Activated T-cell treated with anti-CD3 and anti-CD28 coated beads, Interleukin-2, amount 50 U/mL, for 4 hours (primary cell): ENCODE results near the gene WBP4. TPM values are rescaled to one million over a fixed set of nuclear protein-coding genes. Genes with fewer than 3 reads are reported as not detected.

Experiments used
- ATAC-seq, 2 donors: fragments of 200-7000 bp; cut with Tn5 transposase; one replicate each; pipeline ENCODE4 v1.10.0; 2021
- DNase-seq: peaks from one replicate; pipeline ENCODE4 v3.0.0-alpha.2; 2020
- H3K27me3 Mint-ChIP-seq: one replicate; pipeline ENCODE4 v1.8.0; 2021; ENCODE audit warnings: low read depth, mixed read lengths
- H3K36me3 Mint-ChIP-seq: one replicate; pipeline ENCODE4 v1.8.0; 2022; ENCODE audit warnings: mixed read lengths; ENCODE audit not compliant: insufficient read depth
- H3K4me1 Mint-ChIP-seq: one replicate; pipeline ENCODE4 v1.8.0; 2021; ENCODE audit warnings: low read depth, mixed read lengths
- H3K4me3 Mint-ChIP-seq: one replicate; pipeline ENCODE4 v1.8.0; 2021; ENCODE audit warnings: mild to moderate bottlenecking, moderate library complexity, mixed read lengths
- H3K9me3 Mint-ChIP-seq: one replicate; pipeline ENCODE4 v1.8.0; 2021; ENCODE audit warnings: mixed read lengths
- total RNA-seq, 3 donors: library from RNA; stranded (reverse); gene quantifications; one replicate each; pipeline ENCODE4 v1.2.1, GENCODE V29; 2021

Gene WBP4
- total RNA-seq, 3 donors from 2014 or later: 8.5 to 17.5 (median 13.9) TPM

DNA sequence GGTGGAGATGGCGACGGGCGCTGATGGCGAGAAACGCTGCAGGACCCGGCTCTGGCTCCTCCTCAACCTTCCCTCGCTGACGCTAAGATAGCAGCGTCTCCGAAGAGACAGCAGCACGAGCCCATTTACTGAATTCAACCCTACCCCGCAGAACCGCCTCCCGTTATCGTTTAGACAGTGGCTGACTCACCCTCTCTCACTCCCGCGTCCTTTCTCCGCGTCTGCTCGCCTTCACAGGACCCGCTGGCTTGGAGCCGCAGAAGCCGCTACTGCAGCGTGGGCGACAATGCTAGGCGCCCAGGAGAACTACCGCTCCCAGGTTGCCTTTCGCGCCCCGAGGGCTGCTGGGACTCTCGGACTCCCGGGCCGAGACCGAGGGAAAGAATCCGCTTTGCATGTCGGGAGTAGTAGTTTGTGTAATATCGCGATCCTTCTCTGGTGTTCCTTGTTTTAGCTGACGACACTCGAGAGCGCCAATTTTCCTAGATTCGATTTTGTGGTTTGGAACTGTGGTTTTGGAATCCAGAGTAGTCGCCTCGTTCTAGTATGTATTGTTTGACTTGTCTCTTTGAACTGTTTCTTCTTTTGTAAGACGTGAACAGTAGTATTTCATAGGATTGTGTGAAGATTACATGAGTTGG lies 71.3 kb downstream of the WBP4 start, which contains the start of gene KBTBD6:
KBTBD6 (minus strand) TSS at position 291 of the 641 bp plus-strand sequence. CDS start 291 bp downstream, outside the sequence.
- Mint-ChIP-seq H3K27me3 (no peaks in the 10 kb centered on the region), H3K9me3 (no peaks in the 10 kb centered on the region), H3K4me1 (peaks cover 52% of the 10 kb centered on the region), H3K4me3 (peak within 1 kb of the TSS; percentile 88), H3K36me3 (peaks cover 7% of the 10 kb centered on the region)
- ATAC-seq: peak; percentile 98 to 99
- peak; percentile 91 for DNase-seq

Other genes starting within 250 kb of the WBP4 start
- 10 to 100 TPM; 49.0 to 56.6 (median 55.9) TPM for gene ELF1, start 42.2 kb upstream of the WBP4 start, total RNA-seq
- 1 to 10 TPM; 4.0 to 5.5 (median 4.6) TPM for gene KBTBD6, start 71.3 kb downstream of the WBP4 start, total RNA-seq
- 1 to 10 TPM; 2.4 to 3.0 (median 2.7) TPM for gene KBTBD7, start 133.1 kb downstream of the WBP4 start, total RNA-seq
- 10 to 100 TPM; 12.8 to 14.5 (median 13.1) TPM for gene MTRF1, start 202.1 kb downstream of the WBP4 start, total RNA-seq
- 10 to 100 TPM; 20.5 to 23.3 (median 21.3) TPM for gene NAA16, start 249.8 kb downstream of the WBP4 start, total RNA-seq